Measurements from ENCODE around the gene DNAH10.

- no peak for TF ChIP-seq CREB1 (IDR thresholded peaks at IDR 0.05; ENCODE audit: low read depth)
- TF ChIP-seq TAF1 (IDR thresholded peaks at IDR 0.05; ENCODE audit: low read depth) = no peak
- TF ChIP-seq YY1 (IDR thresholded peaks at IDR 0.05; ENCODE audit: low read depth) = no peak
- TF ChIP-seq USF1 (IDR thresholded peaks at IDR 0.05) = no peak
- TF ChIP-seq MAX (IDR thresholded peaks at IDR 0.05) = no peak
- no peak for TF ChIP-seq EP300 (IDR thresholded peaks at IDR 0.05; ENCODE audit: borderline replicate concordance)
- no peak for TF ChIP-seq ZBTB7A (IDR thresholded peaks at IDR 0.05; ENCODE audit: low read depth)
- TF ChIP-seq TCF12 (IDR thresholded peaks at IDR 0.05; ENCODE audit: low read depth) = no peak
- no peak for TF ChIP-seq RAD21 (IDR thresholded peaks at IDR 0.05; ENCODE audit: low read depth)
Observed at GRCh38 chr12:123889848-123890535, 127.9 kb downstream of the DNAH10 start.

All from Ishikawa (cell line).